ENCODE results near the gene ALG1.
"Not testable (repeated sequence)": the region's sequence is repeated elsewhere in the genome, so short reads cannot be mapped to it uniquely, and the experiment has no call there.

The ALG1 gene

DNA sequence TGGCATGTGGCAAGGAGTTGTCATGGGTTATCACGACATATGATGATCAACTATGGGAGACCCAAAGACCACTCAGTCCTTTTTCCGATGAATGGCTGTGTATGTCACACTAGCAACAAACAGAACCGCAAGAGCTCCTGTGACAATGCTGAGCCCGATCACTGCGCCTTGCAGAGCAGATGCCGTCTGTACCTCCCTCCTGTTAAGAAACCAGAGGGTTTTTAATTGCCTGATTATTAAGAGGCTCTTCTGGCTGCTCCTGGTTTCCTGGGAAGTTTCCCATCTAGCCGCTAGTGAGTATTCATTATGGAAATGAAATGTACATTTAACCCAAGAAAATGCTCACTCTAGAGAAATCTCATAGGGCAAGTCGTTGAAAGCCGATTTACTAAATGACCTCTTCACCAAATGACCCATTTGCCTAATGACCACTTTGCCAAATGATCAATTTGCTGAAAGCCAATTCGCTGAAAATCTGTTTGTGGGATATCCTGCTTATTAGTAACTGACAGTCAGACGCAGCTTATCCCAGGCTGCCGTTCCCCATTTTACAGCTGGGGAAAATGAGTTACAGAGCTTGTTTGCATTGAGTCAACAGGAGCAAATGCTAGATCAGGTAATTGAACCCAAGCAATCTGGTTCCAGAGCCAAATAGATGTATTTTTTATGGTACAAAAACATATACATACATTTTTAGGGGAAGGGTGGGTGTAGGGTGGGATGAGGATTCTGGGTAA, 31.8 kb downstream of the ALG1 start:
- not testable (repeated sequence) for DNase-seq

GRCh38 chr16:5105039-5105438, 33.4 kb downstream of the ALG1 start:
- DNase-seq = not testable (repeated sequence)

GRCh38 chr16:5108505-5109158, 37.0 kb downstream of the ALG1 start:
- no peak for DNase-seq

- not testable (repeated sequence) for DNase-seq
These were observed 39.3 kb downstream of the ALG1 start for GRCh38 chr16:5110933-5111332.

- not testable (repeated sequence) for DNase-seq
These were observed 45.2 kb downstream of the ALG1 start for GRCh38 chr16:5116780-5117295.

- DNase-seq = peak; percentile 15
These were observed 45.9 kb downstream of the ALG1 start for GRCh38 chr16:5117300-5118087.

DNA sequence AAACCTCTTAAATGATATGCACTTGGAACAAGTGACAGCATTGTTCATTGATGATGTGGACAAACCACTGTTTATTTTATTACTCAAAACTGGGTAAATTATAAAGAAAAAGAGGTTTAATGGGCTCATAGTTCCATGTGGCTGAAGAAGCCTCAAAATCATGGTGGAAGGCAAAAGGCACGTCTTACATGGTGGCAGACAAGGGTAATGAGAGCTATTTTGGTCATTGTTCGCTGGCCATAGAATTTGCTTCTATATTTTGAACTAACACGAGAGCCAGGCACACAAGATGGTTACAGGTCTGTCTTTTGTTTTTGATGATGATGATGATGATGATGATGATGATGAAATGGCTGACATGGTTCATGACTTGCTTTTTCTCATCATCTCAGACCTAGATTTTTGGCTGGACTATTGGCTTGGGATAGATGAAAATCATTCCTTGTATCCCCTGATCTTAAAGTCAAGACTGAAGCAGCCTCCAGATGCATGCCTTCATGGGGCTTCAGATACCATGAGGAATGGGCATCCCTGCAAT, 59.9 kb downstream of the ALG1 start:
- not testable (repeated sequence) for DNase-seq

DNA sequence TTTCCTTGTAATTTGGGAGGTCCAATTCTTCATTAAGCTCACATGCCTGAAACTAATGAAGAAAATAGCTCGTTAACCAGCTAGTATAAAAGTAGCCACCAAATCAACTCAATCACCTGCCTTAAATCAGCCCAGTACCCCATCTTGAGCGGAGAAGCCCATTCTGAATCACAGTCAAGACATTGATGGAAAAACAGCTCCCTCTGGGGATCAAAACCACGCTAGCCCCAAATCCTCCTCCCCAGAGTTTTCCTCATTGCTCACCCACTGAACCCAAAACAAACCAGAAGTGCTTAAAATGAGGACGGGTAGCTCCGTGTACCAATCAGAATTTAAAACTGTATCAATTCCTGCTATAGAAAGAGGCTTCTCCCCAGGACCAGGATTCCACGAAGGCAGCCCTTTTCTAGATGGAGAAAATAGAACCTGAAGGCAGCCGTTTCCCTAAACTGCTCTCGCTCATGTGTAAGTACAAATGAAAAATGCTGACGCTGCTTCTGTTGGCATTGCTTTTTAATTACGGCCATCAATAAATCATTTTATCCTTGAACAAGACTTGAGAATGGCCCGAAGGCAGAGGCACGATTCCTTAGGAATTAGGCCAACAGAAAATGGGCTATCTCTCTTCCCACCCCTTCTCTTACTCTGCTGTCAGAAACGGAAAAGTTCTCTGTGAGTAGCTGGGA, 61.4 kb downstream of the ALG1 start:
- not testable (repeated sequence) for DNase-seq

GRCh38 chr16:5134739-5135452, 63.3 kb downstream of the ALG1 start:
- not testable (repeated sequence) for DNase-seq

All from stimulated activated CD4-positive, alpha-beta T cell treated with anti-CD3 and anti-CD28 coated beads, Interleukin-4, amount 100 ng/mL, for 24 hours (primary cell).